ENCODE measurements around the gene LRRC4C. TPM values are rescaled to one million over a fixed set of nuclear protein-coding genes. Genes with fewer than 3 reads are reported as not detected.

Gene LRRC4C
- total and polyA plus RNA-seq, 2 donors (not counting 3 experiments of a cell fraction or from before 2014, with no cell fraction given): not detected

- H3K9me3 ChIP-seq (replicated peaks; ENCODE audit: control insufficient read depth, insufficient read depth, low read length): no peaks in the 10 kb centered on the region
- intact Hi-C loops (cut with micrococcal nuclease): no loop called here
- no peak for TF ChIP-seq MYC (IDR thresholded peaks at IDR 0.05; ENCODE audit: low read depth, low read length)
- H3K4me3 ChIP-seq (replicated peaks in 1 of 3; ENCODE audit: insufficient read depth in 1 of 3, low read depth in 1 of 3, low read length in 3 of 3): no peak overlapping the region
- no TSS peak for BruUV-seq (replicated peaks)
- H2AFZ ChIP-seq (ENCODE audit: low read depth, low read length): no peak overlapping the region
- DNase-seq (ENCODE audit: low read depth, low spot score) (no peak), FAIRE-seq (no peak)
- H3K9ac ChIP-seq (replicated peaks; ENCODE audit: extremely low read depth, insufficient read depth, low read length): no peak overlapping the region
- POLR2A ChIA-PET: no interaction called here
- H3K4me2 ChIP-seq (ENCODE audit: insufficient read depth, low read length): no peak overlapping the region
- no peaks in the 10 kb centered on the region for H3K4me1 ChIP-seq (ENCODE audit: control insufficient read depth, extremely low read depth, insufficient read depth, low read length)
- no peaks in the 10 kb centered on the region for H4K20me1 ChIP-seq (replicated peaks; ENCODE audit: control insufficient read depth, extremely low read depth, insufficient read depth, low read length)
- H3K27me3 ChIP-seq (ENCODE audit: control insufficient read depth in 2 of 2, insufficient read depth in 2 of 2, low read length in 2 of 2): no peaks in the 10 kb centered on the region
- dilution Hi-C loops (cut with MboI; ENCODE audit: extremely low pct_ligation_motif_present, low sequenced_read_pairs): no loop called here
- no peaks in the 10 kb centered on the region for H3K79me2 ChIP-seq (ENCODE audit: control insufficient read depth, insufficient read depth, low read length)
- CTCF ChIA-PET: no interaction called here
- no peaks in the 10 kb centered on the region for H3K9me1 ChIP-seq (replicated peaks; ENCODE audit: control insufficient read depth, extremely low read depth, insufficient read depth, low read length)
- H3K27ac ChIP-seq (ENCODE audit: insufficient read depth, low read depth, low read length): no peak overlapping the region
- H3K36me3 ChIP-seq (ENCODE audit: control insufficient read depth in 2 of 2, extremely low read depth in 1 of 2, insufficient read depth in 2 of 2, low read length in 2 of 2): no peaks in the 10 kb centered on the region
Observed at GRCh38 chr11:40190294-40190693, 1269.2 kb downstream of the LRRC4C start.

DNA sequence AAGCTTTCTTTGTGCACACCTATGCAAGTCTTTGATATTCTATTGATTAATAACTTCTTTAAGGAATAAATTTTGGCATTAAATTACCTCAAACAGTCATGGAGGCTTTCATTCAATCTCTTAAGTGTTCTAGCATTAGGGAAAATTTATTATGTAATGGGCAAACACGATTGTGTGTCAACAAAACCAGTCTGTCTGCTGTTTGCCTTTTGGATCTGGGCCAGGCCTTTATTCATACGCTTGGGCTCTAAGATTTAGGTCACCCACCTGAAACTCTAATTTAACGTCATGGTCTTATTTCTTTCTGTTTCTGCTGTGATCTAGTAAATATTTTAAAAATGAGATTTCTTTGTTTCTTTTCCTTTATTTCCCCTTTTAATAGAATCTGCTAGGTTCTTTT is 1270.6 kb downstream of the LRRC4C start:
- dilution Hi-C loops (cut with MboI; ENCODE audit: extremely low pct_ligation_motif_present, low sequenced_read_pairs): no loop called here
- no peaks in the 10 kb centered on the region for H4K20me1 ChIP-seq (replicated peaks; ENCODE audit: control insufficient read depth, extremely low read depth, insufficient read depth, low read length)
- CTCF ChIA-PET: no interaction called here
- no peaks in the 10 kb centered on the region for H3K9me1 ChIP-seq (replicated peaks; ENCODE audit: control insufficient read depth, extremely low read depth, insufficient read depth, low read length)
- no peak overlapping the region for H3K4me3 ChIP-seq (replicated peaks in 1 of 3; ENCODE audit: insufficient read depth in 1 of 3, low read depth in 1 of 3, low read length in 3 of 3)
- FAIRE-seq (no peak), DNase-seq (ENCODE audit: low read depth, low spot score) (no peak)
- no peak for TF ChIP-seq EZH2 (IDR thresholded peaks at IDR 0.05; ENCODE audit: borderline replicate concordance, low read depth, low read length, severe bottlenecking)
- TF ChIP-seq POLR2AphosphoS5 (IDR thresholded peaks at IDR 0.05; ENCODE audit: insufficient read depth, low read depth, low read length): no peak
- no peak for TF ChIP-seq MAX (IDR thresholded peaks at IDR 0.05; ENCODE audit: insufficient read depth, insufficient read length)
- no peak for TF ChIP-seq JUN (IDR thresholded peaks at IDR 0.05; ENCODE audit: borderline replicate concordance, insufficient read depth, insufficient read length, low read depth)
- no peaks in the 10 kb centered on the region for H3K4me1 ChIP-seq (ENCODE audit: control insufficient read depth, extremely low read depth, insufficient read depth, low read length)
- H3K27ac ChIP-seq (ENCODE audit: insufficient read depth, low read depth, low read length): no peak overlapping the region
- H3K79me2 ChIP-seq (ENCODE audit: control insufficient read depth, insufficient read depth, low read length): no peaks in the 10 kb centered on the region
- H3K4me2 ChIP-seq (ENCODE audit: insufficient read depth, low read length): no peak overlapping the region
- H3K27me3 ChIP-seq (ENCODE audit: control insufficient read depth in 2 of 2, insufficient read depth in 2 of 2, low read length in 2 of 2): no peaks in the 10 kb centered on the region
- H3K36me3 ChIP-seq (ENCODE audit: control insufficient read depth in 2 of 2, extremely low read depth in 1 of 2, insufficient read depth in 2 of 2, low read length in 2 of 2): no peaks in the 10 kb centered on the region
- no peak overlapping the region for H3K9ac ChIP-seq (replicated peaks; ENCODE audit: extremely low read depth, insufficient read depth, low read length)
- no TSS peak for BruUV-seq (replicated peaks)
- H2AFZ ChIP-seq (ENCODE audit: low read depth, low read length): no peak overlapping the region
- POLR2A ChIA-PET: no interaction called here
- H3K9me3 ChIP-seq (replicated peaks; ENCODE audit: control insufficient read depth, insufficient read depth, low read length): no peaks in the 10 kb centered on the region
- intact Hi-C loops (cut with micrococcal nuclease): no loop called here

Measured in endothelial cell of umbilical vein (primary cell).